Measurements from ENCODE around the gene PDE1A.

The PDE1A gene

DNA sequence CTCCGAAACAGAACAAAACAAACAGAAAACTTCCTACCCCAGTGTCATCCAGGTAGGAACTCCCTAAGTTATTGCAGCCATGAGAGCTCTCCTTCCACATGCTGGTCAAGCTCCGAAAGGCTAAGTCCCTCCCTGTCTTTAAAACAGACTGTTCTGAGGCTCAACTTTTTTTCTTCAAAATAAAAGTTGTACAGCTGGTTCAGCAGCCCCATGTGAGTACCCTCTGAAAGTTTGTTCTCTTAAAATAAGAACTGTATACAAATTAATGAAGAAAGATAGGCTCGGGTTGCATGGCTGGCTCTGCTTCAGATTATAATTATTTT, at the start of gene PDE1A:
PDE1A (minus strand) TSS at position 119 of the 323 bp plus-strand sequence.
- DNase-seq, result no peak

DNA sequence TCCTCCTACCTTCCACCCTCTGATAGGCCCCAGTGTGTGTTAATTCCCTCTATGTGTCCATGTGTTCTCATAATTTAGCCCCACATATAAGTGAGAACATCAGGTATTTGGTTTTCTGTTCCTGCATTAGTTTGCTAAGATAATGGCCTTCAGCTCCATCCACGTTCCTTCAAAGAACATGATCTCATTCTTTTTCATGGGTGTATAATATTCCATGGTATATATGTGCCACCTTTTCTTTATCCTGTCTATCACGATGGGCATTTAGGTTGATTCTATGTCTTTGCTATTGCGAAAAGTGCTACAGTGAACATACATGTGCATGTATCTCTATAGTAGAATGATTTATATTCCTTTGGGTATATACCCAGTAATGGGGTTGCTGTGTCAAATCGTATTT, 46.8 kb upstream of the PDE1A start:
- DNase-seq, result no peak

DNA sequence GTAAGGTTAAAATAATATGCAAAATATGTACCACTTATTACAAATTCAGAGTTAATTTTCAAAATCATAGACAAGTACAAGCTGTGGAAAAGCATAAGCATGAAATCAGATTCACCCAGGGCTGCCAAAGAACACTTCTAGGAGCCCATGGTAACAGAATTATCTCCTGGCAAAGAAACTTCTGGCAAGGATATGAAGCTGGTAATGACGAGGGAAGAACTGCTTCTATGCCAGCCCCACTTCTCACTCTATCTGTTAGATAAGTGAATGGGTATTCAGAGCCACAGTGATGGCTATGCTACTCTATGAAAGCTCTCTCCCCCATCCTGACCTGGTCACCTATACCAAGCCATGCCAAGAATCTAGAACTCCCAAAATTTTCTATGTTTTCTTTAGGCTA, 36.9 kb upstream of the PDE1A start:
- DNase-seq, result no peak

DNA sequence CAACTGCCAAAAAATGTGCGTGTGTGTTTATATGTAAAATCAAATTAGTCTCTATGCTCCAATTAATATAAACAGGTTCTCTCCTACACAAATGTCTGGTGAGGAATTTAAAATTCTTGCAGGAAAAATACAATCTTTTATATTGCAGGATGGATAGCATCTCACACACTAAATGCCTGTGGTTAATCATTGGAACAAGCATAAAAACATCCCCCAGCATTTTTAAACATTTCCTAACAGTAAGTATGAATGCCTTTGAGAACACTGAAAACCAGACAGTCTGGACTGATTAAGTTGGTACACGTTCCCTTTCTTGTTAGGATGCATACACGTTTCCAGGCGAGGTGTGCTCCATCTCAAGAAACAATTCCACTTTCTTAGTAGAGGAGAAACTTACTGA, 29.9 kb upstream of the PDE1A start:
- DNase-seq, result no peak

DNA sequence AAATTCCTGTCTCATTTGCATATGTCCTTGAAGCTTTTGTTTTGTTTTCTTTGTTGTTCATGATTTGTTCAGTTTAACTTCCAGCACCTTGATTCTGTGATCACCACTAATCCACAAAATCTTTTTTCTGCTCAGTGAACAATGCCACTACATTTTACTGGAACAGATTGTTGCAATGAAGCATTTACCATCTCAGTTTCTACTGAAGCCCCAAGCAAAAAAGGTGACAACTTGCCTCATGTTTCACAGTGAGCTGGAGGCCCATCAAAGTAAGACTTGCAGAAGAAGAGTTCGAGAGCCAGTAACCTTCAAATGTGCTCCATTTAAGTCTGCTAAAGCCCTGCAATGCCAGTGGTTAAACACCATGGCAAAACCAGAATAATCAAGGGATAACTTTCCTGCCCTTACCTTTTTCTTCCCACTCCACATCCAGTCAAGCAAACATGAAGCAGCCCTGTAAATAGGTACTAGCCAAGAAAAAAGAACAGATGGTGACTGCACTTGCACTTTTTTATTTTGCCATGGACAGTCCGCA, 25.7 kb upstream of the PDE1A start:
- no peak for DNase-seq

DNA sequence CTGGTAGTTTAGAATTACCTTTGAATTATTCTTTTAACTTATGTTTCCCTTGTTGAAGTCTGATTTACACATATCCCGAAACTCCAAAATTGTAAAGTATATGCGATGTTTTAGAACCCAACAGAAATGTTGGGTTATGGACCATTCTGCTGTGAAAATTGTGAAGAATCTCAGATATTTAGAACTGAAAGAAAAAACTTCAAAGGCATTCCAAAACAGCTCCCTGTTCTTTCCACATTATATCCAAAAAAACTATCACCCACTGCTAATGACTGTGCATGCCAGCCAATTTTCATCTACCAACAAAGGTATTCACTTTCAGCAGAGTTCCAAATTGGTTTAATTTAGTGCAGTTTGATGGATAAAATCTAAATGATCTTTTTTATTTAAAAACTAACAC, 21.5 kb upstream of the PDE1A start:
- no peak for DNase-seq

DNA sequence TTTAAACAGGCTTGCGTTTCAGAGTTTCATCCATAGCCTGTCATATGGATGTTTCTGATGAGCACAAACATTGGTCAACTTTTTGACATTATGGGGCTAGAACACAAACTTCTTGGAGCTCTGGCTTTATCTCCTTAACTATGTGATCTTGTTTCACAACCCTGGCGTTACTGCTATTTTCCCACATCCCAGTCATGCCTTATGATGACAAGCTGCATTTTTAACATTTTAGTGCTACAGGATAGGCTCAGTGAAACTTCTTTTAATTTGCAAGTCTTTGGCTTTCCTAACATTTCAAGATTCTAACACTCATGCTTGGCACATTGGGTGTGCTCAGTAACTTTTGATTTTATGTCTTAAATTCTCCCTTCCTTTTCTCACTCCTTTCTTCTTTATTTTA, 21.0 kb upstream of the PDE1A start:
- DNase-seq, result no peak

DNA sequence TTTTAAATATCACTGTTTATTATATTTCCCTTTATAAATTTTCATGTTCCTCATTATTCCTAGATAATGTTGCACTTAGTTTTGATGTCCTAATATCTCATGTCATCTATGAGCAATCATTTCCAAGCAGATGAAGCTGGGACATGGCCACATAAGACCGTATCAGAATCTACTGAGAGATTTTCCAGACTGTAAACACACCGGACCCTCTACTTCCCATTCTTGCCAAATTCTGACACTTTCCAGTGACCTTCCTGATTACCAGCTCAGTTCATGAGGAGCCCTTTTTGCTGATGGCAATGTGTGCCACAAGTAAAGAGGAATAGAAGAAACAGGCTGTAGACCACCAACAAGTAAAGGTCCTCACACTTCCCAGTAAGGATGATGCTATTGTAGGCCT, 20.3 kb upstream of the PDE1A start:
- DNase-seq, result no peak

DNA sequence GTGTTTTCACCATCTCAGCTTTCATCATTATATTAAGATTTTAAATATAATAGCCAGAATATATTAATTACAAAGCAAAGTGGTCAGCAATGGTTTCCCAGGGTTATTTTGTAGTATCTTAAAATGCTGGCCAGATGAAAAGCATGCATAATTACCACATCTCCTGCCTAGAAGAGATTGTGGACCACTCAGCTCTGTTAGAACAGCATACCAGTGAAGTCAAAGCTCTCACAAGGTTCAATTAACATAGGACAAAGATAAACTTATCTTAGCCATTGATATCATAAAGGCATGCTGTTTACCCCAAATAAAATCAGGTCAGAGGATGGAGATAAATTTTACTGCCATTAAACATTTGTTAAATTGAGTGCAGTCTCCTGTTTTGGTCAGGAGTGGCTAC, 19.3 kb upstream of the PDE1A start:
- DNase-seq, result no peak

DNA sequence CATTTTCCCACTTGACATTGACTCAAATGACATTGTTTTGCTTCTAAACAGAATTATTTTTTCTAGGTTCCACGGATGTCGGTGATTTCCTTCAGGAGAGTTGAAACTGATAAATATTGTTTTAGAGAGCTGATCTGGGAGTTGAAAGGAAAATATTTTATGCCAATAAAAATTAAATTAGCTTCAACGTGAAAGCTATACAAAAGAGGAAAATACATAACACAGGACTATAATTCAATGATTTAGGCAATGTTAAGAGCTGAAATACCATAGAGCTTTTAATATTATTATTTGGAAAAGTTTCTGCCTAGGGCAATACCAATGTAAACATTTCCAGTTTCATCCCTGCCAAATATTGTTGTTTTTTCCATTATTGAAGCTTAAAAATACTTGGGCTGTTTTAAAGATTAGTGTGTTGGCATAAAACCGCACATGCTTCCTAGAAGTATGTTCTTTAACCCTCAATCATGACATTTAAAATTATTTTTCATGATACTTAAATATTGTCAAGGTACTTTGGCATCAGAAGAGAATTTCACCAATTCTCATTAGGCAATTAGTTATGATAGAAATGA, 18.6 kb upstream of the PDE1A start:
- no peak for DNase-seq

DNA sequence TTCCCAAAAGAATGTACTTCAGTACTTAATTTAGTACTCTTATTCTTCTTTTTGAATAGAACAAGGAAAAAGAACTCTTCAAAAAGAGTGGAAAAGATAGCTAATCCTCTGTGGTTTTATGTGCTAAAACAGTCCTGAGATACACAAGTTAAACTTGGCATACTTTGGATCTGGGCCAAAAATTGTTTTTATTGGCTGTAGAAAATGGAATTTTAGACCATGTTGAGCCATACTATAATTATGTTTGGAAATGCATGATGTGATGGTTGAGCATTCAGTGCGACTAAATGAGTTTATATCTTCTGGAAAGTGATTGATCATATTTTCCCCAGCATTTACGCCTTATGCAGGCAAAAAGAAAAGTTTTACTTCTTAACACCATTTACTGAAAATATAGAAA, 18.0 kb upstream of the PDE1A start:
- DNase-seq, result no peak

DNA sequence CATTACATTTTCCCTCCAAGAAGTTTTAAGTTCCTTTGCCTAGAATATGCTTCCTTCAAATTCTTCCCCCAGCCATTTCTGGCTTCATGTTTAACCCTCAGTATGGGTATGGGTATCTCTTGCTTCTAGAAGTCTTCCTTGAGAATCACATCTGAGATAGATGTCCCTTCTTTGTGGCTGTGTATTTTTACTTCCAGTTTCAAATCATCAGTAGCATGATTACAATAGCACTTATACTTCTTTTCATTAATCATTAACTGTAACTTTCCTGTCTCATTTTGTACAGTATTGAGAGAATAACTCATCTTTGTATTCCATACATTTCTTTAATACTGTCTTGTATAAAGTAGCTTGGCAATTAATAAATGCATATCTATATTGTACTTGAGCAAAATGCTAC, 17.3 kb upstream of the PDE1A start:
- DNase-seq, result no peak

DNA sequence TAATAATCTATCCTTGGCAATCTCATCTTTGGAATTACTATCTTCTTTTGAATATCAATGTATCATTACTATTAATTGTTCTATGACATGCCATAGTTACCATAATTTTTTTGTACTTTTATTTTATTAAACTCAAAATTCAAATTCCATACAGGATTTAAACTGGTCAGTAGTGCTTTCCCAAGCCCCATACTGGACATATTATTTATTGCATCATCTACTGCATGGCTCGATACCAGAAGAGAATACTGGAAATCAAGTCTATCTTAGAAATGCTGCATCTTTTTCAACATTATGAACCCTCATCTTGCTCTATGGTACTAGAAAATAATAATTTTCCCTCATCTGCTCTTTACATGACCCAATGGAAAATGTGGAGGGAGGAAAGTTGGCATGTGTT, 9.4 kb upstream of the PDE1A start:
- no peak for DNase-seq

DNA sequence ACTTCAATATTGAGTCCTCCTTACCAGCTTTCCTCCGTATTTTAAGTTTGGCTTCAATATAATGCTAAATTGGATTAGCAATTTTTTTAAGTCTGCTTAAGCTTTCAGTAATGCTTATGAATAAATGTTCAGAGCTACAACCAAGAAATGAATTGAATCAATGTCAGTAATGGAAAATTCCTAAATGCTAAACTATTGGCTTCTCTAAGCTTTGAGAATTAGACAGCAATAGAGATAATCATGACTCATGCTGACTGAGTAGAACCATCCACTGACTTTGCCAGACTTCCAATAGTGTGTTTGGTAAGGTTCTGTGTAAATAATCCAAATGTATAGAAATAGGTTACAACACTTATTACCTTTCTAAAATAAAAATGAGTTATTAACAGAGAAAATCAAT, 8.9 kb upstream of the PDE1A start:
- DNase-seq, result no peak

DNA sequence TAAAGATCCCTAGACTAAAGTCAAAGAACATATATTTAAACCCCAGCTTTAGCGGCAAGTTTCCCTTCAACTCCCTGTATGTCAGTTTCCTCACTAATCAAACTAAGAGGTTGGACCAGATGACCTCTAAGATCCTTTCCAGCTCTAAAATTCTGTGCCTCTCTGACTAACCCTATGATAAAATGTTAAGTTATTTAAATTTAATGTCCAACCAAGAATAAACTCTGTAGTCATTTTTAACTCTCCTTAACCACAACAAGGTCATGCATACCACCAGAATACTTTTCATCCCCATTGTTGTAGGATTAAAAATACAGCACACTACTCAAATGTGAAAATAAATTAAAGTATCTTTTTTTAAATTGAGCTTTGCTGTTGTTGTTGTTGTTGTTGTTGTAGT, 5.2 kb upstream of the PDE1A start:
- DNase-seq, result no peak

DNA sequence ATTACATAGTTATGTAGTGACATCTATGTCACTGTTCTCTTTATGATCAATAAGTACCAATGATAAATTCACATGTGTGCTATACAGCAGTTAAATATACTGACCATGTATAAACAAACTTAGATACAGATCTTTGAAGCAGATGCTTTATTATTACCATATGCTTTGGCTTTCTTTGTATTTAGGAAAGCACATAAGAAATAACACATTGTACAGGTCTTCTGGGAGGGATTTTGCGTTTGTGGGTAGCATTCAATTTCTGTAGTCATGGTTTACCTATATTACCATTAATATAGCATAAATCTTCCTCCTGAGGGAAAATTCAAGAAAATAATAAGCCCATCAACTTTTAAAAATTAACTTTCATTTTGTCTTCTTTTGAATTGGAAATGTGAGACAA, 1.6 kb upstream of the PDE1A start:
- DNase-seq, result no peak

DNA sequence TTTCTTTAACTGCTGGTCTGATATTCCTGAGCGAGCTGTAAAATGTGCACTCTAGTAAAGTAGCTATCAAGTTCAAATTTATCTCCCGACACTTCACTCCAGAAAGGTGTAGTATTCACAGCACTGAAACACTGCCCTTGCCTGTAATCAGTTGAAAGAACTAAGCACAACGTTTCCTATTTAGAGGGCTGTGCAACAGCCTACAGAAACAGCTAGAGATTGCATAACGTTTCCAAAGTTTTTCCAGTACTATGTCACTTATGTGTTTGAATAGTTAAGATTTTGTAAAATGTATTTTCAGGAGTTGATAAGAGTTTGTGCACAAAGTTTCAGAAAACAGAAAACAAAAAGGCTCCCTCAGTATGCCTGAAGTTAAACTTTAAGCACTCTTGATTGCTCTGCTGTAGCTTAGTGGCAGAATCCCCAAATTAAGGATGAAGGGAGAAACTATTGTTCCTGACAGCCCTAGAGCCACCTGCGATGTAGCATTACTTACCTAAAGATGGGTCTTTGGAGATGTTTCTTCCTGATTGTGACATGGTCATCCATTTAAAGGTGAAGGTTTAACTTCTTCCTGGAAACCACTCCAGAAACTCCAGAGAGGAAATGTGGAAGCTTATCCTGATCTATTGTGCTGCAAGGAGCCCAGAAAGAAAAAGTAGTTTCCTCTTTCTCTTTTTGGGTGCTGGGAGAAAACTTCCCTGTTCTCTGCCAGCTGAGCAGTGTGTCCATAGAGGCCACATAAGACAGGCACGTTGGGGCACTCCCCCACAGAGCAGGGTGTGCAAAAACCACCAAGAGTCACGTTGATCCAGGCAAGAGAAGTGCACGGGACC, 536 bp downstream of the PDE1A start:
- no peak for DNase-seq

DNA sequence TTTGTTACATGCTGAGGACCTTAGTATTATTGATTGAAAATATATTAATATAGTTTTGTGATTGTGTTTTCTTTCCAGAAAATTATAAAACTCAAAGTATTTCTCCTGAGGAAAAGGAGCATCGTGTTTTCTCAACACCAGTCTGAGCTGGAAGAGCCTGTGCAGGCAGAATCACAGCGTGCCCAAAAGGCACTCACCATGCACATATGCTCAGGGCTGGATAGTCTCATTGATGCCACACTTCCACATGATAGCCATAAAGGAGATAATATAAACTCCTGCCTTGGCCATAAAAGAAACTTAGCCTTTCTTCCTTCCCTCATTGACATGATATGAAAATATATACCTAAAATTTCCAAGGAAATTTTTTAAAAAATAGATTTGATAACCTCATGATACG, 4.0 kb downstream of the PDE1A start:
- DNase-seq, result no peak

DNA sequence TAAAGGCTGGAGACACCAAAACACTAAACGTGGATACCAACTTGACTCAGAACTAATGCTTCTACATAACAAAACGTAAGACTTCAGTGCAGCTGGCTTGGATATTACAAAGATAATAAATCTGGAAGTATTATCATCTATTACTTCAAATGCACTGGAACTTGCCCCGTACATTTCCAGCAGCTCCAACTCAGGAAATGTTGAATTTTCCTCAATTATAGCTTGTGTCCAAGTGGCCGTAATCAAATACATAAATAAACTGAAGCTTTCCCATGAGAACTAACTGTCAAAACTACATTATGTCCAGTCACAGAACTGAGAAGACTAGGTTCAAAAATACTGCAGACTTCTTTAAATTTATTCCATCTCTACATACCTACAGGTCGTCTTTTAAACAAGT, 6.2 kb downstream of the PDE1A start:
- DNase-seq, result no peak

DNA sequence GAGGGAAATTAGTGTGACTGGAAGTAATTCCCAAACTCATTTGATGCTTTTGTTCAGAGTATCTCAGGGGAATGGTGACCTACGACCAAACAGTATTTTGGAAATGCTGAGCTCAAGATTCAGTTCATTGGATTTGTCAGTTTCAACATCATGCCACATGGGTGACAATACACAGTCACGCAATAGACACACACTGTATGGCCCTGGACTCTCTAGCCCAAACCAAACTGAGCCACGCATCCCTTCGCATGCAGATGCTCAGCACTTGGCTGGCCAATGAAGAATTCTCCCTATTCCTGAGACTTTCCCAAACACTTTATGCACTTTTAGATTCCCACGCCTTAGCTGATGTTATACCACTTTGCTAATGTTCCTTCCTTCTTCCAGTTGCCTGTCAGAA, 10.0 kb downstream of the PDE1A start:
- DNase-seq, result no peak

DNA sequence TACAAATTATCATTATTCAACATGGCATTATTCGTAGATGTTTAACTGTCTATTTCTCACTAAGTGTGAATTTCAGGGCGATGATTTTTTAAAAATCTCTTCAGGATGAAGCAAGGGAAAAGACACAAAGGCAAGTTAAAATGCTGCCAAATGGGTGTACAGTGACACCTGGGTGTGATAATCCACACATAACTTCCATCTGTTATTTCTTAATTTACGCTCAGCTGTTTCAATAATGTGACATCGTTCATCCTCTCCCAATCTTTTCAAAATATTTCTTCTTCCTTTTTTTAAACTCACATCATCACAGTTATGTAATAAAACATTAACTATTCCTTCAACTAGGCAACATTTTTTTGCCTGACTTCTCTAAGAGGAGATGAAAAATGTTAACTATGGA, 10.6 kb downstream of the PDE1A start:
- DNase-seq, result no peak

DNA sequence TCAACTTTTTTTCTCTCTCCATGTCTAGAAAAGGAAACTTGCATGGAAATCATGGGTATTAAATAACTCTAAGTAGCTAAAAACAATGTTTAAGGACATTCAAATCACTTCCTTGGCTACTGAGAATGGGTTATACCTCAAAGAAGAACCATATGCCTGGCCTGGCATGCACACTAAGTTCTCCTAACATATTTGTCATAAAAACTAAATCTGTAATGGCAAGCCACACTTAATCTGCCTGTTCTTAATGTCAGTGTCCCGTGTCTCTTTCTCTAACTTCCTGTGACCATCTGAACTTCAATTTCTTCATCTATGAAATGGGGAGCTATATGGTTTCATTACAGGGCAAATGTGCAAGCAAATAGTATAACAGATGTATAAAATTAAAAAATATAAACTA, 11.1 kb downstream of the PDE1A start:
- DNase-seq, result no peak

DNA sequence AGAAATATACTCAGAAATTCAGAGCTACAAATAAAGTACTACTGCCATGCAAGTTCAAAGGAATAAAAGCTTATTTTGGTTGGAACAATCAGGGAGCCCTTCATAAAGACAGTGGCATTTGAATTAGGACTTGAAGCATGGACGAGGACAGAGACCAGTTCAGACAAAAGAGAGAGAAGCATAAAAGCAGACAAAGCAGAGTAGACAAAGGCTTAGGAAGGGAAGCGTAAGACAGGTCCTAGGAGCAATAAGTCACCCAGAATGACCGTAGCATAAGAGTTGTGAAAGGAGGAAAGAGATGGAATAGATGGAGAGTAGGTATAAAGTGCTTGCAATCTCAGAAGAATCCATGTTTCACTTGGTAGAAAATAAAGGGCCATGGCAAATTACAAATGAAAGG, 14.0 kb downstream of the PDE1A start:
- DNase-seq, result no peak

DNA sequence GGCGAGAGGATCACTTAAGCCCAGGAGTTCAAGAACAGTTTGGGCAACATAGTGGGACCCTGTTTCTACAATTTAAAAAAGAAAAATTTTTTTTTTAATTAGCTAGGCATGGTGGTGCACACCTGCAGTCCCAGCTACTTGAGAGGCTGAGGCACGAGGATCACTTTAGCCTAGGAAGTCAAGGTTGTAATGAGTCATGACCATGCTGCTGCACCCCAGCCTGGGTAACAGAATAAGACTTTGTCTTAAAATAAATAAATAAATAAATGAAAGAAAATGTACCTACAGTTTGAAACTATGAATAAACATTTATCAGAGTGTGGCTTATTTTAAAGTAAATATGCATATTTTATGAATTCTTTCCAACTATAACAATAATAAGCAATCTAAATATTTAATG, 16.7 kb downstream of the PDE1A start:
- no peak for DNase-seq

DNA sequence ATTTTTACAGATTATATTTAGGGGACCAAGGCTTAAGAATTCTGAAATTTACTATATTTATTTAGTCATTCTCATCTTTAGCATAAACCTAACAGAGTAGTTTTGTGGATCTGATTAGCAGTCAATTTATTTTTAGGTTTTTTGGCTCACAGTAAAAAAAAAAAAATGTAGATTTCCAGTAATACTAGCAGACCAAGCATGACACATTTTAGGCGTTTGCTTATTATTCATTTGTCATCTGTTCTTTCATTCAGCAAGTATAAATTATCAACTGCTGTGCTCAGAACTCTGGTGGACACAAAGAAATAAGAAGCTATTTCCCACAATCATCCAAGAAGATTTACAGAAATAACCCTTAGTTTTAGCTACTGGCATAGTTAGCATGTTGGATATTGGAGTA, 20.6 kb downstream of the PDE1A start:
- DNase-seq, result no peak
